Activated T-cell treated with anti-CD3 and anti-CD28 coated beads, Interleukin-2, amount 50 U/mL, for 72 hours (primary cell): ENCODE measurements around the gene TIMP2. TPM values are rescaled to one million over a fixed set of nuclear protein-coding genes. Genes with fewer than 3 reads are reported as not detected.
A peak's percentile ranks its signal among the peaks of the same experiment; 100 is the strongest.

Experiments used
- ATAC-seq, 2 donors: fragments of 150-1000 bp; cut with Tn5 transposase; replicated peaks in 1 of 2; 2 replicates each; pipeline ENCODE4 v1.10.0; 2021; ENCODE audit warnings: moderate library complexity in 2 of 2, mild to moderate bottlenecking in 1 of 2
- DNase-seq, 2 donors: peaks; one replicate each; pipeline ENCODE4 v3.0.0; 2021 to 2022; ENCODE audit warnings: mixed read lengths in 1 of 2
- H3K27ac Mint-ChIP-seq: one replicate; pipeline ENCODE4 v1.8.0; 2022; ENCODE audit warnings: mild to moderate bottlenecking, moderate library complexity, mixed read lengths
- H3K27me3 Mint-ChIP-seq: one replicate; pipeline ENCODE4 v1.8.0; 2022; ENCODE audit warnings: low read depth, mixed read lengths
- H3K36me3 Mint-ChIP-seq, 2 donors: one replicate each; pipeline ENCODE4 v1.8.0; 2022; ENCODE audit warnings: mixed read lengths in 2 of 2, mild to moderate bottlenecking in 1 of 2; ENCODE audit not compliant: insufficient read depth in 2 of 2
- H3K4me1 Mint-ChIP-seq: one replicate; pipeline ENCODE4 v1.8.0; 2022; ENCODE audit warnings: low read depth, mixed read lengths
- H3K4me3 Mint-ChIP-seq, 2 donors: one replicate each; pipeline ENCODE4 v1.8.0; 2022; ENCODE audit warnings: mild to moderate bottlenecking in 2 of 2, mixed read lengths in 2 of 2, moderate library complexity in 2 of 2
- H3K9me3 Mint-ChIP-seq, 2 donors: one replicate each; pipeline ENCODE4 v1.8.0; 2022; ENCODE audit warnings: mixed read lengths in 2 of 2
- total RNA-seq, 2 donors: library from RNA; stranded (reverse); gene quantifications; one replicate each; pipeline ENCODE4 v1.2.3, GENCODE V29; 2022

The TIMP2 gene
- total RNA-seq, 2 donors from 2014 or later, result 2.6 to 4.1 TPM

DNA sequence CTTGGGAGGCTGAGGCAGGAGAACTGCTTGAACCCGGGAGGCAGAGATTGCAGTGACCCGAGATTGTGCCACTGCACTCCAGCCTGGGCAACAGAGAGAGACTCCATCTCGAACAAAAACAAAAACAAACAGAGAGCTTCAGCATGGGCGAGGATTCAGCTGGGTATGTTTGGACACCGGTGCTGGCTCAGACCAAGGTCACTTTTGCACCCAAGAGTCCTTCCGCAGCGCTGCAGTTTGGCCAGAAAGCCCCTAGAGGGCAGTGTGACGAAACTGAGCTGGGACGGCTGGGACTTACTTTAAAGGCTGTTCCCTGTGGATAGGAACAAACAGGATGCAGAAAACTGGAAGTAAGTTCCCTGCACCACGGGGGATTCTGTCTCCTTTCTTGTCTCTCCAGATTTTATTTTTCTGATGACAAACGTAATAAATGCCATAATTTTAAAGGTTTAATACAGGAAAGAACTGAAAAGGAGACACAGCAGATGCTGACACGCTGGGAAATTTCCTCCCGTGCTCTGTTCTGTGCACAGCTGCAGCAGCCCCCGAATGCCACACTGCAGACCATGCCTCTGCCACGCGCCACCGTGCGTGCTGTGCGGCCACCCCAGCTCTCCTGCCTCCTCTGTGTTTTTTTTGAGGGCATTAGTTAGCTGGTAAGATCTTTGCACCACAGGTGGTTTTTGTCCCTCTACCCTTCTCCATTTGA lies 59.4 kb downstream of the TIMP2 start:
- ATAC-seq, result peak; percentile 56 to 60
- H3K27me3 Mint-ChIP-seq, result no peaks in the 10 kb centered on the region
- H3K27ac Mint-ChIP-seq, result no peak overlapping the region
- peak; percentile 65 to 75 for DNase-seq
- no peaks in the 10 kb centered on the region for H3K9me3 Mint-ChIP-seq
- H3K4me1 Mint-ChIP-seq, result no peaks in the 10 kb centered on the region
- no peaks in the 10 kb centered on the region for H3K36me3 Mint-ChIP-seq
- no peak overlapping the region for H3K4me3 Mint-ChIP-seq

DNA sequence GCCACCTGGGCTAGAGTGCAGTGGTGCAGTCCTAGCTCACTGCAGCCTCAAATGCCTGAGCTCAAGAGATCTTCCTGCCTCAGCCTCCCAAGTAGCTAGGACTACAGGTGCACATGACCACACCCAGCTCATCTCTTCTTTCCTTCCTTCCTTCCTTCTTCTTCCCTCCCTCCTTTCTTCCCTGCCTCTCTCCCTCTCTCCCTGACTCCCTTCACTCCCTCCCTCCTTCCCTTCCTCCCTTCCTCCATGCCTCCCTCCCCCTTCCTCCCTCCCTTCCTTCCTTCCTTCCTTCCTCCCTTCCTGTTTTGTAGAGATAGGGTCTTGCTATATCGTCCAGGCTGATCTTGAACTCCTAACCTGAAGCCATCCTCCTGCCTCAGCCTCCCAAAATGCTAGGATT lies 61.1 kb downstream of the TIMP2 start:
- H3K27me3 Mint-ChIP-seq, result no peaks in the 10 kb centered on the region
- H3K4me3 Mint-ChIP-seq, result no peak overlapping the region
- H3K4me1 Mint-ChIP-seq, result no peaks in the 10 kb centered on the region
- no peak for DNase-seq
- H3K36me3 Mint-ChIP-seq, result no peaks in the 10 kb centered on the region
- H3K27ac Mint-ChIP-seq, result no peak overlapping the region
- H3K9me3 Mint-ChIP-seq, result no peaks in the 10 kb centered on the region
- no peak for ATAC-seq

DNA sequence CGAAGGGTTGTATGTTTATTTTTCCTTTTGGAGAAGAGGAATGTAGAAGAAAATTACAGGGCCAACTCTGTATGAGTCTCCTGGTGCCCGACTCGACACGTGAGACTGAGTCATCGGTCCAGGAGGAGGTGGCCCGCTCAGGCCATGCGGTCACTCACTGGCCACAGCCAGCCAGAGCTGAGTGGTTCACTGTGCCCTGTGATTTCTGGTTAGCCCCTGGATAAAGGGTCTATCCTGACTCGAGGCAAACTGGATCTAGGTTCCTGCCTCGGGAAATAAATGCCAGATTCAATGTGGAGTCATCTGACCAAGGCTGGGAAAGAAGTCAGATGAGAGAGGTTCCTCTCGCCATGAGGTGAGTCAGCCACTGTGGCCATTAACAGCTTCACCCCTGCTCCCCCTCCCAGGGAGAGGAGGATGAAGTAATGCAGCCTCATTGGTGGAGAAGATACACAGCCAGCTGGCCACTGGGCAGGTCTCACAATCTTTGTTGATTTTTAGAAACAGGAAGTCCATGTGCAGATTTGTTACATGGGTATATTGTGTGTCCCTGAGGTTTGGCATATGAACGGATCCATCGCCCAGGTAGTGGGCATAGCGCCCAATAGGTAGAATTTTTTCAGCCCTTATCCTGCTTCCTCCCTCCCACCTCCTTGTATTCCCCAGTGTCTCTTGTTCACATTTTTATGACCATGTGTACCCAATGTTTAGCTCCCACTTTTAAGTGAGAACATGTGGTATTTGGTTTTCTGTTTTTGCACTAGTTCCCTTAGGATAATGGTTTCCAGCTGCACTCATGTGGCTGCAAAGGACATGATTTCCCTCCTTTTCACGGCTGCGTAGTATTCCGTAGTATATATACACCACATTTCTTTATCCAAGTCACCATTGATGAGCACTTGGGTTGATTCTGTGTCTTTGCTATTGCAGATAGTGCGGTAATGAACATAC lies 62.8 kb downstream of the TIMP2 start:
- no peak for ATAC-seq
- no peaks in the 10 kb centered on the region for H3K4me1 Mint-ChIP-seq
- no peak for DNase-seq
- H3K36me3 Mint-ChIP-seq, result no peaks in the 10 kb centered on the region
- no peaks in the 10 kb centered on the region for H3K9me3 Mint-ChIP-seq
- no peak overlapping the region for H3K4me3 Mint-ChIP-seq
- H3K27me3 Mint-ChIP-seq, result no peaks in the 10 kb centered on the region
- no peak overlapping the region for H3K27ac Mint-ChIP-seq

DNA sequence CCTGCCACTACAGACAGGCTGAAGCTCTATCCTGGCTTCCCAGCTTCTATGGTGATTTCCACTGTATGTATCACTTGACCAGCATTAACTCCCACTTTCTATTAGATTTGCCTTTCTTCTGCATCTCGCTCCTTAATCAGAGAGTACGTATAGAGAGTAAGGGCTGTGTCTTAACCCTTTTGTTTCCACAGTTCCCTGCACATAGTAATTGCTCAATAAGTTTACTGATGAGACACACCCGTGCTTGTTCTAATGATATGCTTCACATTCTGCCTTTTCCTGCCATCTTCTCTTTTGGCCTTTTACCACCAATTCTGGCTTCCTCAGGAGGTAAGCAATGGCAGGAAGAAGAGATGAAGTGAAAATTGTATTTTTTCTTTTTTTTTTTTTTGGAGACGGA lies 64.0 kb downstream of the TIMP2 start:
- no peaks in the 10 kb centered on the region for H3K36me3 Mint-ChIP-seq
- ATAC-seq, result no peak
- no peaks in the 10 kb centered on the region for H3K4me1 Mint-ChIP-seq

DNA sequence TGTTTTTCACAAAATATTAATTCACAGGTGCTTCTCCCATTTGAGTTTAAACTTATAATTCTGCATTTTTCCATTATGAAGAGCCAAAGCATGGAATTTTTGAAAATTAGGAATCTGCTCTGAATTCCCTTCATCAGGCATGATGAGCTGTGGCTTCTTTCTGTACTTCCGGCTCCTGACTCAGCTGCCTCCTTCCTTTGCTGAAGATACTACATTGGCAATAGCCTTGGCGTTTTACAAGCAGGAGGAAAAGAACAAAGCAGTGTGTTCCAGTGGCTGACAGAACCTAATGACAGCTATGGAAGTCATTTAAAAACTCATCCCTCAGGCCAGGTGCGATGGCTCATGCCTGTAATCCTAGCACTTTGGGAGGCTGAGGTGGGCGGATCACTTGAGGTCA lies 66.1 kb downstream of the TIMP2 start:
- Mint-ChIP-seq H3K27ac (no peak overlapping the region), H3K36me3 (no peaks in the 10 kb centered on the region), H3K9me3 (no peaks in the 10 kb centered on the region), H3K4me1 (no peaks in the 10 kb centered on the region), H3K4me3 (no peak overlapping the region), H3K27me3 (no peaks in the 10 kb centered on the region)
- DNase-seq (no peak), ATAC-seq (no peak)

More for the DNA sequence above, 64.0 kb downstream of the TIMP2 start:
- DNase-seq, result no peak
- no peak overlapping the region for H3K4me3 Mint-ChIP-seq
- no peaks in the 10 kb centered on the region for H3K27me3 Mint-ChIP-seq
- no peaks in the 10 kb centered on the region for H3K9me3 Mint-ChIP-seq
- H3K27ac Mint-ChIP-seq, result no peak overlapping the region

DNA sequence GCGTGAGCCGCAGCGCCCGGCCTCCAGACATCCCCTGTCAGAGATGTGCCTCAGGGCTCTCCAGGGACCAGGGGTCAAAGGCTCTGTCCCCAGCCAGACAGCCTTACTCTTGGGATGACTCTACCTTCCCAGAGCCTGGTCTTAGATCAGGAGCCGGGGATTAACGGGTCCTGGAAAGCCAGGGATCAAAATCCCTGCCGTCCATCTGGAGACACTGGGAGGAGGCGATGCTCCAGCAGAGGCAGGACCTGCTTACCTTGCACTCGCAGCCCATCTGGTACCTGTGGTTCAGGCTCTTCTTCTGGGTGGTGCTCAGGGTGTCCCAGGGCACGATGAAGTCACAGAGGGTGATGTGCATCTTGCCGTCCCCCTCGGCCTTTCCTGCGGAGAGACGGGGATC lies 67.9 kb downstream of the TIMP2 start:
- H3K27ac Mint-ChIP-seq, result no peak overlapping the region
- no peaks in the 10 kb centered on the region for H3K9me3 Mint-ChIP-seq
- H3K36me3 Mint-ChIP-seq, result no peaks in the 10 kb centered on the region
- no peak overlapping the region for H3K4me3 Mint-ChIP-seq
- no peaks in the 10 kb centered on the region for H3K27me3 Mint-ChIP-seq
- H3K4me1 Mint-ChIP-seq, result no peaks in the 10 kb centered on the region
- no peak for DNase-seq
- no peak for ATAC-seq

DNA sequence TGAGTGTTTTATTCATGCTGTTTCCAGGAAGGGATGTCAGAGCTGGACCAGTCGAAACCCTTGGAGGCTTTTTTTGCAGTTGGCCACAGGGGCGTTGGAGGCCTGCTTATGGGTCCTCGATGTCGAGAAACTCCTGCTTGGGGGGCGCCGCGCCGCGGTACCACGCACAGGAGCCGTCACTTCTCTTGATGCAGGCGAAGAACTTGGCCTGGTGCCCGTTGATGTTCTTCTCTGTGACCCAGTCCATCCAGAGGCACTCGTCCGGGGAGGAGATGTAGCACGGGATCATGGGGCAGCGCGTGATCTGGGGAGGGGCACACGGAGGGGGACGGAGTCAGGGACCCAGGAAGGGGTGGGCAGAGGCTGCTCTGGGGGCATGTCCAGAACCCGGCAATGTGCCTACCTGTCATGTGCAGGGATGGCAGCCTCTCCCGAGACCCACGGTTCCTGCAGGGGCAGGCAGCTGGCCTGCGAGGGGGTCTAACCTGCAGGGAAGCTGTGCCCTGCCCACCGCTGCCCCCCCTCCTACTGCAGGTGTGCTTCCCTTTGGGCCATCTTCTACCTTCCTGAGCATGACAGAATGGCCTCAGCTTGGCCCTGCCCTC lies 69.5 kb downstream of the TIMP2 start:
- Mint-ChIP-seq H3K9me3 (no peaks in the 10 kb centered on the region), H3K4me3 (no peak overlapping the region), H3K36me3 (no peaks in the 10 kb centered on the region), H3K27me3 (no peaks in the 10 kb centered on the region), H3K27ac (no peak overlapping the region), H3K4me1 (no peaks in the 10 kb centered on the region)
- DNase-seq (no peak), ATAC-seq (no peak)

DNA sequence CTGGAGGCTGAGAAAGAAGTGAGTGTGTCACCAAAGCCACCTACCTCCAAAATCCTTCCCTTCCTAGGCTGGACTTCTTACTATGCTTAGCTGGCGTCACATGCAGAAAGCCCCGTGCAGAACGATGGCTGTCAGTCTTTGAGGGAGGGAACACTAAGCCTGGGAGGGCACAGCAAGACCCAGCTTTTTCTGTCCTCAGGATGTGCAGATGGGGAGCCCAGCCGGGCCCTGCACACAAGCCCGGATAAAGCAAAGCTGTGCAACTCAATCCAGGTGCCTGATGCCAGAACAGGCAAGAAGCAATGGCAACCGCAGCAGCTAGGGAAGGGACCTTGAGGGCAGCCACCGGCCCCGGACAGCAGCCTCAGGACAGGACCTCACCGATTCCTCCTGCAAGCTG lies 70.7 kb downstream of the TIMP2 start:
- Mint-ChIP-seq H3K9me3 (no peaks in the 10 kb centered on the region), H3K27ac (no peak overlapping the region), H3K4me3 (no peak overlapping the region), H3K4me1 (no peaks in the 10 kb centered on the region), H3K27me3 (no peaks in the 10 kb centered on the region), H3K36me3 (no peaks in the 10 kb centered on the region)
- DNase-seq, result no peak
- ATAC-seq, result no peak

DNA sequence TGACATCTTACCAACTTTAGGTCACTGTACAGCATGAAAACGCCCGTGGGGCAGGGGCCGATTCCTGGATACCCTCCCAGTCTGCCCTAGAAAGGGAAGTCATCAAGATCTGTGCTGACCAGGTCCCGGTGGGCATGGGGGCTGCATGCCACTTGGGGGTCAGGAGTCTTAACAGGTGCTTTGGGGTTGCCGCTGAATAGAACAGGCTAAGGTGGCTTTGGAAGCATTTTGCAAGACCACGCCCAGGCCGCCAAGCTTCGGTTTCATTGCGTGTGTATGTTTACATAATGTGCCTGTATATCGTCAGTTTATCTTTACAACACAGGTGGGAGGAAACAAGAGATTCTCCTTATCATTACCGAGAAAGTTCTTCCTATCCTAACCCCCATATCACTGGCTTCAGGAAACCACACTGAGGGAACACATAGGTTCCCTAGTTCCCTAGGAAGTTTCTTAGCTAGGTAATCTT lies 71.2 kb downstream of the TIMP2 start:
- Mint-ChIP-seq H3K9me3 (no peaks in the 10 kb centered on the region), H3K4me3 (no peak overlapping the region), H3K4me1 (no peaks in the 10 kb centered on the region), H3K36me3 (no peaks in the 10 kb centered on the region), H3K27me3 (no peaks in the 10 kb centered on the region), H3K27ac (no peak overlapping the region)
- ATAC-seq, result no peak
- no peak for DNase-seq

DNA sequence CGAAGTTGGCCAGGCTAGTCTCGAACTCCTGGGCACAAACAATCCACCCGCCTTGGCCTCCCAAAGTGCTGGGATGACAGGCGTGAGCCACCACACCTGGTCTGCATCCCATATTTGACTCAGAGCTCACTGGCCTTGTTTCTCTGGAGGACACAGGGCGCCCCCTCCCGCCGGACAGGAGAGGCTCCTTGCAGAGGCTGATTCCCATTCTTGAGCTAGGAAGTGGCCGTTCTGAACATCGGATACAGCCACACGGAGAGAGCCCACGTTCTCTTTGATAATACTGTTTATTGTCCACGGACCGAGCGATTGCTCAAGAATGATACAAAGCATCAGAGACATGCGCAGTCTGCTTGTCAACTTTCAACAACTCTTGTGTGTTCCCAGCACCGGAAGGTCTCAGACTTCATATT lies 72.5 kb downstream of the TIMP2 start:
- Mint-ChIP-seq H3K27me3 (no peaks in the 10 kb centered on the region), H3K27ac (no peak overlapping the region), H3K9me3 (no peaks in the 10 kb centered on the region), H3K4me3 (no peak overlapping the region), H3K36me3 (no peaks in the 10 kb centered on the region), H3K4me1 (no peaks in the 10 kb centered on the region)
- ATAC-seq, result no peak
- DNase-seq, result no peak

DNA sequence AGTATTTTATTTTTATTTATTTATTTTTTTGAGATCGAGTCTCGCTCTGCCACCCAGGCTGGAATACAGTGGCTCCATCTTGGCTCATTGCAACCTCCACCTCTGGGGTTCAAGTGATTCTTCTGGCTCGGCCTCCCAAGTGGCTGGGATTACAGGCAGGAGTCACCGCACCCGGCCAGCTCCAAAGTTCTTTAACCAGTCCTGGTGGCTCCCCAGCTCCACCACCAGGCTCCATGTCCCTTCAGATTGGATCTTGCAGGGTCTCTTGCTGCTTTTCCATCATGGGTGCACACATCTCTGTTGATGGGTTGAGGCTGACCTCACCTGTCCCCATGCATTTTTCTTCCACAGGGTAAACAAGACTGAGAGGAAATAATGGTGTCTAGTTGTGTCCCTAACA lies 76.2 kb downstream of the TIMP2 start:
- ATAC-seq (no peak), DNase-seq (no peak)
- no peak overlapping the region for H3K4me3 Mint-ChIP-seq
- no peaks in the 10 kb centered on the region for H3K36me3 Mint-ChIP-seq
- no peak overlapping the region for H3K27ac Mint-ChIP-seq
- peaks cover 8% of the 10 kb centered on the region for H3K4me1 Mint-ChIP-seq
- no peaks in the 10 kb centered on the region for H3K9me3 Mint-ChIP-seq
- no peaks in the 10 kb centered on the region for H3K27me3 Mint-ChIP-seq

DNA sequence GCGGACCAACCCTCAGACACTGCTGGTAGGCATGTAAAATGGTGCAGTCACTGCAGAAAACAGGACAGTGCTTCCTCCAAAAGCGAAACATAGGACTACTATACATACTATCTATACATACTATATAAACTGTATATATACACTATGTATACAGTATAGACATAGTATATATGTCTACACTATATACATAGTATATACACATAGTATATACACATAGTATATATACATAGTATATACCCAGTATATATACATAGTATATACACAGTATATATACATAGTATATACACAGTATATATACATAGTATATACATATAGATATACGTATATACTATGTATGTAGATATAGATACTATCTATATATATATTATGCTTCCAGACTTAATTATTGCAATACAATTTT lies 78.1 kb downstream of the TIMP2 start:
- Mint-ChIP-seq H3K4me1 (peaks cover 24% of the 10 kb centered on the region), H3K9me3 (no peaks in the 10 kb centered on the region), H3K36me3 (no peaks in the 10 kb centered on the region), H3K4me3 (no peak overlapping the region), H3K27ac (no peak overlapping the region), H3K27me3 (no peaks in the 10 kb centered on the region)
- no peak for ATAC-seq
- DNase-seq, result no peak

DNA sequence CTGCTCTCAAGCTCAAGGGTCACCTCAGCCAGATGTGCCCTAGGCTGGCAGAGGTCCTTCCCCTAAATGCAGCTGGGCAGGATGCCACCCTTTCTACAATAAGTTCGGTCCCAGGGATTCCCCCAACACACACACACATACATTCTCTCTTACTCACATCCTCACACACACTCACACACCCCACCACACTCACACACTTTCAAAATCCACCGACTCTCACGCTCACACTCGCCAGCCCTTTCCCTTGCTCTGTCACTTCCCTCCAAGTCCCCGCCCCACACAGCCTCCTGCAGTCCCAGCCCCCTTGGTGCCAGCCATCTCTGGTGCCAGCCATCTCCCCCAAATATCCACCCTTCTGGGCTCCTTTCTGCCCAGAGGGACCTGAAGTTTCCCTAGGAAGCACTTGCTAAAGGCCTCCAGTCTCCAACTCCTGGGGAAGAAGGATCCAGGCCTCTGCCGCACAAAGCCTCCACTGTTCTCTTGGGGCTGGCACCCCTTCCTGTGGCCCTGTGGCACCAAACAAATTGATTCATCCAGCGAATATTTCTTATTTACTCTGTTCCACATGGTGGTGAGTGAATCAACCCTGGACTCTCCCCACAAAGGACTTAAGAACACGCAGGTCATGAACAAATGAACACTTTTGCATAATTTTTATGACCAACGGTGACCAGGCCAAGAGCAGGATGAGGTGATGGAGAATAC lies 80.7 kb downstream of the TIMP2 start:
- no peaks in the 10 kb centered on the region for H3K9me3 Mint-ChIP-seq
- DNase-seq, result peak; percentile 23 to 39
- peaks cover 0 to 4% of the 10 kb centered on the region in 2 donors for H3K36me3 Mint-ChIP-seq
- peaks cover 34% of the 10 kb centered on the region for H3K4me1 Mint-ChIP-seq
- no peaks in the 10 kb centered on the region for H3K27me3 Mint-ChIP-seq
- H3K4me3 Mint-ChIP-seq, result peak overlapping the region; percentile 22 to 35
- no peak for ATAC-seq
- H3K27ac Mint-ChIP-seq, result peak overlapping the region; percentile 4
